ENCODE data around the gene DLG5.

DNA sequence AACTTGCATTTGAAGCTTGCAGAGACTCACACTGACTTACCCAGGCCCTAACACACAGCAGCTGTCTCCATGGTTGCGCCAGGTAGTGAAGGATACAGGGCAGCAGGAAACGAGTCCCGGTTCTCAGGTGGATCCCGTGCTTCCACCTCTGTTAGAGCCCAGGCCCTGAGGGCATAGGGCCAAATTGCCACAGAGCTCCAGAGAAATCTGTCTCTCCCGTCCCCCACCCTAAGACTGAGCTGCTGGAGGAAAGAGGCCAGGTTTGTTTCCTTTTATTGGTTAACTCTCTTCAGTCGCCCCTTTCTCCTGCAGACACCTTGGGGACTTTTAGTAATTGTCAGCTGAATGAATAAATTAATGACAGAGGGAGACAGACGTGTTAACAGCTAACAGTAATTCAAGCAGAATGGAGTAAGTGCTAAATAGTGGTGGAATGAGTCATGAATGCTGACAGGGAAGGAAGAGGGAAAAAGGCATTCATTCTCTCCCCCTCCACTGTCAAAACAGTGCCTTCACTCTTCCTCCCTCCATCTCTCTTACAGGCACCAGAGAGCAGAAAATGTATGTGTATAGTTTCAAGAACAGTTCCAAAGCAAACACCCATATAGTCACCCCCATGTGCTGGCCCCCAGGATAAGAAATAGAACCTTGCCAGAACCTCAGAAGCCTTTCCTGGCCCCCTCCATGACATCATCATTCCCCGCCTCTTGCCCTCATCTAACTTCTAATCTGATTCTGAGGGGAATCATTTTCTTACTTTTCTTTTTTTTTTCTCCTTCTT, 16.8 kb upstream of the DLG5 start:
- TF ChIP-seq, protein P1, sequence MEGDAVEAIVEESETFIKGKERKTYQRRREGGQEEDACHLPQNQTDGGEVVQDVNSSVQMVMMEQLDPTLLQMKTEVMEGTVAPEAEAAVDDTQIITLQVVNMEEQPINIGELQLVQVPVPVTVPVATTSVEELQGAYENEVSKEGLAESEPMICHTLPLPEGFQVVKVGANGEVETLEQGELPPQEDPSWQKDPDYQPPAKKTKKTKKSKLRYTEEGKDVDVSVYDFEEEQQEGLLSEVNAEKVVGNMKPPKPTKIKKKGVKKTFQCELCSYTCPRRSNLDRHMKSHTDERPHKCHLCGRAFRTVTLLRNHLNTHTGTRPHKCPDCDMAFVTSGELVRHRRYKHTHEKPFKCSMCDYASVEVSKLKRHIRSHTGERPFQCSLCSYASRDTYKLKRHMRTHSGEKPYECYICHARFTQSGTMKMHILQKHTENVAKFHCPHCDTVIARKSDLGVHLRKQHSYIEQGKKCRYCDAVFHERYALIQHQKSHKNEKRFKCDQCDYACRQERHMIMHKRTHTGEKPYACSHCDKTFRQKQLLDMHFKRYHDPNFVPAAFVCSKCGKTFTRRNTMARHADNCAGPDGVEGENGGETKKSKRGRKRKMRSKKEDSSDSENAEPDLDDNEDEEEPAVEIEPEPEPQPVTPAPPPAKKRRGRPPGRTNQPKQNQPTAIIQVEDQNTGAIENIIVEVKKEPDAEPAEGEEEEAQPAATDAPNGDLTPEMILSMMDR (IDR thresholded peaks at IDR 0.05; ENCODE audit: borderline replicate concordance, extremely low read depth, low read length, poor library complexity, severe bottlenecking): no peak
- TF ChIP-seq EZH2 (IDR thresholded peaks at IDR 0.05; ENCODE audit: borderline replicate concordance, low read depth, low read length, severe bottlenecking): no peak
